ENCODE results near the gene COL15A1.

- TF ChIP-seq, protein P1, sequence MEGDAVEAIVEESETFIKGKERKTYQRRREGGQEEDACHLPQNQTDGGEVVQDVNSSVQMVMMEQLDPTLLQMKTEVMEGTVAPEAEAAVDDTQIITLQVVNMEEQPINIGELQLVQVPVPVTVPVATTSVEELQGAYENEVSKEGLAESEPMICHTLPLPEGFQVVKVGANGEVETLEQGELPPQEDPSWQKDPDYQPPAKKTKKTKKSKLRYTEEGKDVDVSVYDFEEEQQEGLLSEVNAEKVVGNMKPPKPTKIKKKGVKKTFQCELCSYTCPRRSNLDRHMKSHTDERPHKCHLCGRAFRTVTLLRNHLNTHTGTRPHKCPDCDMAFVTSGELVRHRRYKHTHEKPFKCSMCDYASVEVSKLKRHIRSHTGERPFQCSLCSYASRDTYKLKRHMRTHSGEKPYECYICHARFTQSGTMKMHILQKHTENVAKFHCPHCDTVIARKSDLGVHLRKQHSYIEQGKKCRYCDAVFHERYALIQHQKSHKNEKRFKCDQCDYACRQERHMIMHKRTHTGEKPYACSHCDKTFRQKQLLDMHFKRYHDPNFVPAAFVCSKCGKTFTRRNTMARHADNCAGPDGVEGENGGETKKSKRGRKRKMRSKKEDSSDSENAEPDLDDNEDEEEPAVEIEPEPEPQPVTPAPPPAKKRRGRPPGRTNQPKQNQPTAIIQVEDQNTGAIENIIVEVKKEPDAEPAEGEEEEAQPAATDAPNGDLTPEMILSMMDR (conservative IDR thresholded peaks at IDR 0.05; ENCODE audit: low read depth, low read length), result no peak
- TF ChIP-seq EZH2 (IDR thresholded peaks at IDR 0.05; ENCODE audit: borderline replicate concordance, low read depth, low read length, poor library complexity, severe bottlenecking), result no peak
Observed at GRCh38 chr9:99046542-99047071, 102.9 kb downstream of the COL15A1 start.

Measured in A673 (cell line).